Bronchial epithelial cell (primary cell): ENCODE results near the gene VPS4A. TPM values are rescaled to one million over a fixed set of nuclear protein-coding genes. Genes with fewer than 3 reads are reported as not detected.

Source experiments
- DNase-seq: peaks from one replicate; pipeline ENCODE4 v3.0.0-alpha.2; 2010; ENCODE audit warnings: low read depth
- FAIRE-seq: peaks from 2 replicates; lab custom pipeline; 2011; peaks lifted over from hg19 to GRCh38; lab: Jason Lieb, UNC
- H3K27me3 ChIP-seq: 2 replicates; pipeline ENCODE4 v1.5.1; 2011; ENCODE audit warnings: low read length; ENCODE audit not compliant: control insufficient read depth, insufficient read depth
- H3K36me3 ChIP-seq: 2 replicates; pipeline ENCODE4 v1.5.1; 2011; ENCODE audit warnings: low read length; ENCODE audit not compliant: control insufficient read depth, insufficient read depth
- H3K4me3 ChIP-seq: 2 replicates; pipeline ENCODE4 v1.5.1; 2011; ENCODE audit warnings: mild to moderate bottlenecking, low read depth, low read length, control low read depth
- total RNA-seq: library from RNA; depleted of rRNA; stranded (reverse); fragments of >200 nt; gene quantifications from 2 replicates; pipeline ENCODE4 v1.2.1, GENCODE V29; 2014
- TF ChIP-seq, protein P1 (sequence below): IDR thresholded peaks from 2 replicates; pipeline ENCODE4 v1.5.1; 2011; ENCODE audit warnings: mild to moderate bottlenecking, moderate library complexity, low read length, control low read depth, inconsistent platforms; ENCODE audit not compliant: insufficient read depth, severe bottlenecking

The VPS4A gene
- total RNA-seq, 1 donor from 2014 or later, result 41.9 TPM

GRCh38 chr16:69344171-69344570, 33.0 kb downstream of the VPS4A start:
- peaks cover 8% of the 10 kb centered on the region for H3K36me3 ChIP-seq
- DNase-seq, result no peak
- no peak overlapping the region for H3K4me3 ChIP-seq
- TF ChIP-seq, protein P1, sequence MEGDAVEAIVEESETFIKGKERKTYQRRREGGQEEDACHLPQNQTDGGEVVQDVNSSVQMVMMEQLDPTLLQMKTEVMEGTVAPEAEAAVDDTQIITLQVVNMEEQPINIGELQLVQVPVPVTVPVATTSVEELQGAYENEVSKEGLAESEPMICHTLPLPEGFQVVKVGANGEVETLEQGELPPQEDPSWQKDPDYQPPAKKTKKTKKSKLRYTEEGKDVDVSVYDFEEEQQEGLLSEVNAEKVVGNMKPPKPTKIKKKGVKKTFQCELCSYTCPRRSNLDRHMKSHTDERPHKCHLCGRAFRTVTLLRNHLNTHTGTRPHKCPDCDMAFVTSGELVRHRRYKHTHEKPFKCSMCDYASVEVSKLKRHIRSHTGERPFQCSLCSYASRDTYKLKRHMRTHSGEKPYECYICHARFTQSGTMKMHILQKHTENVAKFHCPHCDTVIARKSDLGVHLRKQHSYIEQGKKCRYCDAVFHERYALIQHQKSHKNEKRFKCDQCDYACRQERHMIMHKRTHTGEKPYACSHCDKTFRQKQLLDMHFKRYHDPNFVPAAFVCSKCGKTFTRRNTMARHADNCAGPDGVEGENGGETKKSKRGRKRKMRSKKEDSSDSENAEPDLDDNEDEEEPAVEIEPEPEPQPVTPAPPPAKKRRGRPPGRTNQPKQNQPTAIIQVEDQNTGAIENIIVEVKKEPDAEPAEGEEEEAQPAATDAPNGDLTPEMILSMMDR, result no peak
- H3K27me3 ChIP-seq, result no peaks in the 10 kb centered on the region
- no peak for FAIRE-seq

DNA sequence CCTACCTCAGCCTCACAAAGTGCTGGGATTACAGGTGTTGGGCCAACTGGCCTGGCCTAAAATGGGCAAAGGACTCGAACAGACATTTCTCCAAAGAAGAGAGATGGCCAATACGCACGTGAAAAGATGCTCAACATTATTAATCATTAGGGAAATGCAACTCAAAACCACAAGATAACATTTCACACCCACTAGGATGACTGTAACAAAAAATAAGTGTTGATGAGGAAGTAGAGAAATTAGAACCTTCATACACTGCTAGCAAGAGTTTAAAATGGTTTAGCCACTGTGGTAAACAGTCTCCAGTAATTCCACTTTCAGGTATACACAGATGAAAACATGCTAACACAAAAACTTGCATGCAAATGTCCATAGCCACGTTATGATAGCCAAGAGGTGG, 34.8 kb downstream of the VPS4A start:
- Histone ChIP-seq H3K36me3 (peaks cover 8% of the 10 kb centered on the region), H3K27me3 (no peaks in the 10 kb centered on the region), H3K4me3 (no peak overlapping the region)
- no peak for FAIRE-seq
- TF ChIP-seq, protein P1, result no peak
- DNase-seq, result no peak

DNA sequence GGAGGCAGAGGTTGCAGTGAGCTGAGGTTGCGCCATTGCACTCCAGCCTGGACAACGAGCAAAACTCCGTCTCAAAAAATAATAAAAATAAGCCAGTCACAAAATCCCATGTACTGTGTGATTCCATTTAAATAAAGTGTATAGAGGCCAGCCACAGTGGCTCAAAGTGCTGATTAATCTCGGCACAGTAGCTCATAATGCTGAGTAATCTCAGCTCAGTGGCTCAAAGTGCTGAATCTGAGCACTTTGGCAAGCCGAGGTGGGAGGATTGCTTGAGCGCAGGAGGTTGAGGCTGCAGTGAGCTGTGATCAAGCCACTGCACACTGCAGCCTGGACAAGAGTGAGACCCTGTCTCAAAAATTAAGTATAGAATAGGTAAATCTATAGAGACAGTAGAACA, 35.5 kb downstream of the VPS4A start:
- DNase-seq, result no peak
- Histone ChIP-seq H3K36me3 (peaks cover 2% of the 10 kb centered on the region), H3K27me3 (no peaks in the 10 kb centered on the region), H3K4me3 (no peak overlapping the region)
- TF ChIP-seq, protein P1, result no peak
- FAIRE-seq, result no peak

GRCh38 chr16:69348222-69348621, 37.1 kb downstream of the VPS4A start:
- no peaks in the 10 kb centered on the region for H3K27me3 ChIP-seq
- H3K4me3 ChIP-seq, result no peak overlapping the region
- DNase-seq, result no peak
- TF ChIP-seq, protein P1, result no peak
- FAIRE-seq, result no peak
- H3K36me3 ChIP-seq, result peaks cover 2% of the 10 kb centered on the region

DNA sequence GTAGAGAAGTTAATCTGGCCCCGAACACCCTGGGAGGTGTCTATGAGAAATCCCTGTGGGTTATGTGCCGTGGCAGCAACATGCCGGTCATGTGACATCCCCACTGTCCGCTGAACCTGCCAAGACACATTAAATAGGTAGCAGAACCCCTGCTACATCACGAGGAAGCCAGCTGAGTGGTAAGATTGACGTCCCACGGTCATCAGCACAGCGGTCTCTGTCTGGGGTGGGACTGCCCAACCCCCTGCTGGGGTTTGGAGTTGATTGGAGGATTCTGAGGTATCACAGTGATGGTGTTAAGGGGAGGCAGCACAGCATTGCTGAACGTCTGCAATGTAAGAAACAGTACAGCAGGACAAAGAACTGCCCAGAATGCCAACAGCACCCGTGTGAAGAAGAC, 38.4 kb downstream of the VPS4A start:
- Histone ChIP-seq H3K27me3 (no peaks in the 10 kb centered on the region), H3K4me3 (no peak overlapping the region), H3K36me3 (peaks cover 2% of the 10 kb centered on the region)
- DNase-seq, result no peak
- FAIRE-seq, result no peak
- TF ChIP-seq, protein P1, result no peak

DNA sequence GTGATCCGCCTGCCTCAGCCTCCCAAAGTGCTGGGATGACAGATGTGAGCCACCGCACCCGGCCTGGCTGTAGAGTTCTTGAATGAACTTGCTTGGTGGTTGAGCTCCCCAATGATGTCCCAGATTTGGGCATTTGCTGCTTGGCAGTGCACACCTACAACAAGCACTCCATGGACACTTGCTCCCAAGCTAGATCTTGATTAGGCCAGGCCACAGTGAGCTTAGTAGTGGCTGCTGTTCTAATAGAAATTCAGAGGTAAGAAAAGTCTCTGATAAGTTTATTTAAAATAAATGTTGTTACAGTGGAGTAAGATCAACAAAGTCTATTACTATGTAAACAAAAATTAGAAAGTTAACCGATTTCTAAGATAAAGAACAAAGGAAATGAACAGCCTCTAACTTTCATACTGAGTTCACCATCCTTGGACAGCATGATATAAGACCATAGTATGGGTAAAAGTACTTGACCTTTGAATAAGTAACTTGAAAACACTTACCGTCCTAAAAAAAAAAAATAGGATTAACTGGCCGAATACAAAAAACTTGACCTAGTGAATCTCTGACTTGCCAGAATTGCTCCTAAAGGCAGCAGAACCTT, 39.5 kb downstream of the VPS4A start:
- TF ChIP-seq, protein P1, result no peak
- H3K36me3 ChIP-seq, result peaks cover 2% of the 10 kb centered on the region
- no peak overlapping the region for H3K4me3 ChIP-seq
- DNase-seq, result no peak
- H3K27me3 ChIP-seq, result no peaks in the 10 kb centered on the region
- no peak for FAIRE-seq
